Measurements from ENCODE around the gene HLA-A. TPM values are rescaled to one million over a fixed set of nuclear protein-coding genes. Genes with fewer than 3 reads are reported as not detected.

The HLA-A gene
- total and polyA plus RNA-seq, 2 of the 13 experiments (the other 11 are each of a cell fraction or from before 2014, with no cell fraction given), result 345 to 527 TPM

GRCh38 chr6:29976588-29977424 lies 34.5 kb downstream of the HLA-A start (continued):
- TF ChIP-seq, protein P1, sequence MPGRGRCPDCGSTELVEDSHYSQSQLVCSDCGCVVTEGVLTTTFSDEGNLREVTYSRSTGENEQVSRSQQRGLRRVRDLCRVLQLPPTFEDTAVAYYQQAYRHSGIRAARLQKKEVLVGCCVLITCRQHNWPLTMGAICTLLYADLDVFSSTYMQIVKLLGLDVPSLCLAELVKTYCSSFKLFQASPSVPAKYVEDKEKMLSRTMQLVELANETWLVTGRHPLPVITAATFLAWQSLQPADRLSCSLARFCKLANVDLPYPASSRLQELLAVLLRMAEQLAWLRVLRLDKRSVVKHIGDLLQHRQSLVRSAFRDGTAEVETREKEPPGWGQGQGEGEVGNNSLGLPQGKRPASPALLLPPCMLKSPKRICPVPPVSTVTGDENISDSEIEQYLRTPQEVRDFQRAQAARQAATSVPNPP (CRISPR knock-in tag; IDR thresholded peaks at IDR 0.05), result no peak
- peak; percentile 42 for TF ChIP-seq SP5 (CRISPR knock-in tag; IDR thresholded peaks at IDR 0.05; ENCODE audit: borderline replicate concordance, low read depth)
- TF ChIP-seq ISL2 (CRISPR knock-in tag; IDR thresholded peaks at IDR 0.05), result no peak; the same call in 1 of the 2 replicates
- TF ChIP-seq HDAC6 (IDR thresholded peaks at IDR 0.05; ENCODE audit: low read depth, low read length), result no peak
- peak; percentile 40 for TF ChIP-seq MXD3 (CRISPR knock-in tag; IDR thresholded peaks at IDR 0.05)
- TF ChIP-seq CEBPB (IDR thresholded peaks at IDR 0.05; ENCODE audit: borderline replicate concordance, low read depth, low read length), result no peak
- peak; percentile 76 for TF ChIP-seq ZNF18 (CRISPR knock-in tag; IDR thresholded peaks at IDR 0.05; ENCODE audit: insufficient replicate concordance)
- no peak for TF ChIP-seq ELK4 (CRISPR knock-in tag; IDR thresholded peaks at IDR 0.05; ENCODE audit: borderline replicate concordance)
- TF ChIP-seq ZNF782 (CRISPR knock-in tag; IDR thresholded peaks at IDR 0.05; ENCODE audit: borderline replicate concordance), result no peak
- peak; percentile 26; the same call in 1 of the 2 replicates for TF ChIP-seq ZNF772 (CRISPR knock-in tag; IDR thresholded peaks at IDR 0.05)
- peak; percentile 74; the same call in 1 of the 2 replicates for TF ChIP-seq ZNF543 (CRISPR knock-in tag; IDR thresholded peaks at IDR 0.05)
- TF ChIP-seq GMEB1 (CRISPR knock-in tag; IDR thresholded peaks at IDR 0.05; ENCODE audit: borderline replicate concordance), result peak; percentile 53; the same call in 1 of the 2 replicates
- 0 out of 2 replicates have a peak, but pooled peaks have one; percentile 17 for TF ChIP-seq ZNF652 (CRISPR knock-in tag; IDR thresholded peaks at IDR 0.05; ENCODE audit: borderline replicate concordance, low read depth)
- peak; percentile 40; the same call in 1 of the 2 replicates for TF ChIP-seq KLF12 (CRISPR knock-in tag; IDR thresholded peaks at IDR 0.05; ENCODE audit: borderline replicate concordance)
- no peak for TF ChIP-seq SOX6 (IDR thresholded peaks at IDR 0.05)
- peak; percentile 64 for TF ChIP-seq SOX6 (CRISPR knock-in tag; IDR thresholded peaks at IDR 0.05)
- TF ChIP-seq ELF3 (CRISPR knock-in tag; IDR thresholded peaks at IDR 0.05), result peak; percentile 45; the same call in 1 of the 2 replicates
- peak; percentile 81; the same call in 1 of the 2 replicates for TF ChIP-seq ZNF83 (CRISPR knock-in tag; IDR thresholded peaks at IDR 0.05; ENCODE audit: borderline replicate concordance)
- no peak for TF ChIP-seq ZNF260 (CRISPR knock-in tag; IDR thresholded peaks at IDR 0.05; ENCODE audit: borderline replicate concordance, low read depth)
- peak; percentile 56; the same call in 1 of the 2 replicates for TF ChIP-seq YEATS2 (CRISPR knock-in tag; IDR thresholded peaks at IDR 0.05; ENCODE audit: borderline replicate concordance)
- TF ChIP-seq HBP1 (CRISPR knock-in tag; IDR thresholded peaks at IDR 0.05; ENCODE audit: low read depth), result peak; percentile 87

Measured in HepG2 (cell line).